Trophoblast cell (in vitro differentiated cells and primary cell): ENCODE data around the gene HTRA3.

ENCODE experiments used
- DNase-seq, 2 donors: peaks; one replicate each; pipeline ENCODE4 v3.0.0-alpha.2; 2016
- H2AFZ ChIP-seq: 2 replicates; pipeline ENCODE4 v1.6.1; 2013; ENCODE audit warnings: low read length, moderate library complexity, mild to moderate bottlenecking; ENCODE audit not compliant: insufficient read depth, poor library complexity
- H2AK5ac ChIP-seq: 2 replicates; pipeline ENCODE4 v1.6.1; 2013; ENCODE audit warnings: mild to moderate bottlenecking, low read length
- H2BK120ac ChIP-seq: 2 replicates; pipeline ENCODE4 v1.6.1; 2013; ENCODE audit warnings: low read length, mild to moderate bottlenecking, moderate library complexity; ENCODE audit not compliant: insufficient read depth, poor library complexity
- H2BK12ac ChIP-seq: 2 replicates; pipeline ENCODE4 v1.6.1; 2013; ENCODE audit warnings: mild to moderate bottlenecking, low read length, moderate library complexity
- H2BK5ac ChIP-seq: 2 replicates; pipeline ENCODE4 v1.6.1; 2013; ENCODE audit warnings: low read length, low read depth, moderate library complexity, mild to moderate bottlenecking; ENCODE audit not compliant: poor library complexity
- H3K14ac ChIP-seq: 2 replicates; pipeline ENCODE4 v1.6.1; 2013; ENCODE audit warnings: mild to moderate bottlenecking, low read length
- H3K18ac ChIP-seq: 2 replicates; pipeline ENCODE4 v1.6.1; 2013; ENCODE audit warnings: mild to moderate bottlenecking, low read length
- H3K23ac ChIP-seq: 2 replicates; pipeline ENCODE4 v1.6.1; 2013; ENCODE audit warnings: low read length
- H3K27ac ChIP-seq: 2 replicates; pipeline ENCODE4 v1.5.1; 2013; ENCODE audit warnings: low read depth, mild to moderate bottlenecking, inconsistent platforms, low read length, moderate library complexity
- H3K27me3 ChIP-seq: 2 replicates; pipeline ENCODE4 v1.6.1; 2013; ENCODE audit warnings: inconsistent platforms, mild to moderate bottlenecking, low read length, moderate library complexity; ENCODE audit not compliant: insufficient read depth
- H3K36me3 ChIP-seq, 2 experiments: 1 replicate in 1 of 2; 2 replicates in 1 of 2; pipeline ENCODE4 v1.6.1; 2013; ENCODE audit warnings: low read length in 2 of 2, mild to moderate bottlenecking in 2 of 2, moderate library complexity in 1 of 2; ENCODE audit not compliant: insufficient read depth in 2 of 2, control insufficient read depth in 1 of 2
- H3K4ac ChIP-seq: 2 replicates; pipeline ENCODE4 v1.6.1; 2013; ENCODE audit warnings: low read depth, mild to moderate bottlenecking, low read length, moderate library complexity
- H3K4me1 ChIP-seq, 2 experiments: 1 replicate in 1 of 2; 2 replicates in 1 of 2; pipeline ENCODE4 v1.6.1; 2013; ENCODE audit warnings: low read length in 2 of 2, mild to moderate bottlenecking in 2 of 2, moderate library complexity in 1 of 2; ENCODE audit not compliant: insufficient read depth in 2 of 2, control insufficient read depth in 1 of 2
- H3K4me2 ChIP-seq: 2 replicates; pipeline ENCODE4 v1.6.1; 2013; ENCODE audit warnings: inconsistent platforms, mild to moderate bottlenecking, low read length, moderate library complexity
- H3K4me3 ChIP-seq: 2 replicates; pipeline ENCODE4 v1.5.1; 2013; ENCODE audit warnings: mild to moderate bottlenecking, low read depth, low read length, inconsistent platforms
- H3K79me1 ChIP-seq: one replicate; pipeline ENCODE4 v1.6.1; 2013; ENCODE audit warnings: low read length
- H3K79me2 ChIP-seq: 2 replicates; pipeline ENCODE4 v1.6.1; 2013; ENCODE audit warnings: low read length, mild to moderate bottlenecking; ENCODE audit not compliant: control insufficient read depth, insufficient read depth, poor library complexity
- H3K9ac ChIP-seq: 2 replicates; pipeline ENCODE4 v1.6.1; 2013; ENCODE audit warnings: mild to moderate bottlenecking, low read length
- H3K9me3 ChIP-seq: 2 replicates; pipeline ENCODE4 v1.6.1; 2013; ENCODE audit warnings: low read depth, mild to moderate bottlenecking, control low read depth, inconsistent platforms, low read length; ENCODE audit not compliant: insufficient read depth
- H4K12ac ChIP-seq: 2 replicates; pipeline ENCODE4 v1.6.1; 2013; ENCODE audit warnings: low read depth, mild to moderate bottlenecking, low read length, moderate library complexity
- H4K8ac ChIP-seq: 2 replicates; pipeline ENCODE4 v1.6.1; 2013; ENCODE audit warnings: low read depth, mild to moderate bottlenecking, low read length, moderate library complexity
- H4K91ac ChIP-seq: one replicate; pipeline ENCODE4 v1.6.1; 2013; ENCODE audit warnings: low read depth, mild to moderate bottlenecking, low read length, moderate library complexity
- WGBS: extraction: QIAGEN DNeasy Blood & Tissue Kit; methylation state at CpG from one replicate; pipeline ENCODE4 v1.1.7; 2013; ENCODE audit warnings: missing lambda C conversion rate; ENCODE audit not compliant: insufficient read length, insufficient coverage; ENCODE audit errors: extremely low coverage; 5-methylcytosine and 5-hydroxymethylcytosine counted together

HTRA3 gene

GRCh38 chr4:8222609-8223388 is 46.8 kb upstream of the HTRA3 start:
- no peak for DNase-seq
- no CpG with 5 or more reads among the region's 15 CpGs for WGBS
- H3K4me3 ChIP-seq = no peak overlapping the region
- H2BK12ac ChIP-seq = peak overlapping the region; percentile 5
- H2AFZ ChIP-seq = no peak overlapping the region
- peaks cover 16% of the 10 kb centered on the region for H3K79me1 ChIP-seq
- H3K4me1 ChIP-seq = peaks cover 12 to 24% of the 10 kb centered on the region in 2 experiments
- H3K27ac ChIP-seq = no peak overlapping the region
- no peak overlapping the region for H4K8ac ChIP-seq
- no peak overlapping the region for H3K14ac ChIP-seq
- no peak overlapping the region for H4K12ac ChIP-seq
- H2BK5ac ChIP-seq = no peak overlapping the region
- H3K4me2 ChIP-seq = no peak overlapping the region
- no peak overlapping the region for H3K4ac ChIP-seq
- no peak overlapping the region for H2BK120ac ChIP-seq
- H4K91ac ChIP-seq = peak overlapping the region; percentile 4
- H3K36me3 ChIP-seq = peaks cover 24 to 33% of the 10 kb centered on the region in 2 experiments
- no peak overlapping the region for H2AK5ac ChIP-seq
- peaks cover 5% of the 10 kb centered on the region for H3K79me2 ChIP-seq
- no peaks in the 10 kb centered on the region for H3K9me3 ChIP-seq
- no peak overlapping the region for H3K23ac ChIP-seq
- no peaks in the 10 kb centered on the region for H3K27me3 ChIP-seq
- H3K9ac ChIP-seq = no peak overlapping the region
- H3K18ac ChIP-seq = peak overlapping the region; percentile 8

DNA sequence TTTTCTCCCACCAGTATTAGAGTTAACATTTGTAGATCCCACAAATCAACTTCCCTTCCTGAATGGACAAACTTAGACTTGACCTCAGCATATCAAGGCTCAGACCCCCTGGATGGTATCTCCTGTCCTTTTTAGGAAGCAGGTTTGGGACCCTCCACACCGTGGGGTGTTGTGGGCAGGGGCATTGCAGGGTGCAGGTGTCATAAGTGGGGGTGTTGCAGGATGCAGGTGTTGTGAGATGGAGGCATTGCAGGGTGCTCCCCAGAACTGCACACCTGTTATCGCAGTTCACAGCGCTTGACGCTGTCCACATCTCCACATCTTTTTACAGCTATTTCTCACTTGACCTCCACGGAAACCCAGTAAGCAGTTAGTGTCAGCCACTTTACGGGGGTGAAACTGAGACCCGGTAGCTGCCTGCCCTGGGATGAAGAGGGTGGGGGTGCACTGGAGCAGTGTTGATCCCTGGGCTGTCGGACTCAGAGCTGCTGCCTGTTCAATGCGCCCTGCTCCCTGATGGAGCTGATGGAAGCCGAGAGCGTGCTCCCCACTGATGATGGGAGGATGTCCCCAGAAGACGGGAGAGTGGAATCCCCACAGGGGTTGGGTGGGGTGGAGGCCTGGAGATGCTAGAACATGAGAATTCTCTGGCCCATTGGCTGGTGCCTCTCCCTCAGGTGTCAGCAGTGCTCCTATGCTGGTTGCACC is 45.1 kb upstream of the HTRA3 start:
- Histone ChIP-seq H3K4me2 (no peak overlapping the region), H3K27me3 (no peaks in the 10 kb centered on the region), H3K23ac (no peak overlapping the region), H3K4ac (no peak overlapping the region), H2BK12ac (no peak overlapping the region), H3K14ac (no peak overlapping the region), H3K36me3 (peaks cover 34% of the 10 kb centered on the region in 2 experiments), H4K12ac (no peak overlapping the region), H2BK120ac (no peak overlapping the region), H4K91ac (peak overlapping the region; percentile 16), H2AK5ac (no peak overlapping the region), H2BK5ac (no peak overlapping the region), H3K9me3 (no peaks in the 10 kb centered on the region), H3K4me1 (peaks cover 19 to 29% of the 10 kb centered on the region in 2 experiments), H3K27ac (no peak overlapping the region), H4K8ac (no peak overlapping the region), H3K4me3 (no peak overlapping the region), H2AFZ (no peak overlapping the region), H3K9ac (no peak overlapping the region), H3K79me1 (peaks cover 28% of the 10 kb centered on the region), H3K18ac (no peak overlapping the region), H3K79me2 (peaks cover 5% of the 10 kb centered on the region)
- DNase-seq = no peak
- WGBS = no CpG with 5 or more reads among the region's 12 CpGs

- Histone ChIP-seq H3K4ac (peak overlapping the region; percentile 18), H3K18ac (peak overlapping the region; percentile 53), H3K4me3 (peak overlapping the region; percentile 20), H2AK5ac (peak overlapping the region; percentile 33), H4K12ac (peak overlapping the region; percentile 19), H2AFZ (peak overlapping the region; percentile 42), H2BK12ac (peak overlapping the region; percentile 85), H3K9me3 (no peaks in the 10 kb centered on the region), H3K4me2 (no peak overlapping the region), H3K23ac (no peak overlapping the region), H3K14ac (peak overlapping the region; percentile 52), H4K91ac (peak overlapping the region; percentile 95), H2BK120ac (peak overlapping the region; percentile 92), H4K8ac (peak overlapping the region; percentile 74), H3K4me1 (peaks cover 19 to 29% of the 10 kb centered on the region in 2 experiments), H3K36me3 (peaks cover 29 to 33% of the 10 kb centered on the region in 2 experiments), H3K79me1 (peaks cover 28% of the 10 kb centered on the region), H3K9ac (no peak overlapping the region), H3K79me2 (peaks cover 5% of the 10 kb centered on the region), H2BK5ac (peak overlapping the region; percentile 80), H3K27me3 (no peaks in the 10 kb centered on the region), H3K27ac (peak overlapping the region; percentile 63)
- no peak for DNase-seq
- WGBS = no CpG with 5 or more reads among the region's 12 CpGs
These were observed 44.5 kb upstream of the HTRA3 start for GRCh38 chr4:8224975-8225625.

- H3K79me1 ChIP-seq = peaks cover 28% of the 10 kb centered on the region
- peak overlapping the region; percentile 32 for H3K4me2 ChIP-seq
- no peak for DNase-seq
- peak overlapping the region; percentile 74 for H4K8ac ChIP-seq
- peak overlapping the region; percentile 63 for H3K27ac ChIP-seq
- peak overlapping the region; percentile 52 for H3K14ac ChIP-seq
- H3K4ac ChIP-seq = peak overlapping the region; percentile 18
- H2BK120ac ChIP-seq = peak overlapping the region; percentile 92
- H3K27me3 ChIP-seq = no peaks in the 10 kb centered on the region
- peak overlapping the region; percentile 19 for H4K12ac ChIP-seq
- no peak overlapping the region for H3K4me3 ChIP-seq
- H2AFZ ChIP-seq = peak overlapping the region; percentile 42
- no CpG with 5 or more reads among the region's 10 CpGs for WGBS
- H2BK12ac ChIP-seq = peak overlapping the region; percentile 85
- H4K91ac ChIP-seq = peak overlapping the region; percentile 95
- H3K79me2 ChIP-seq = peaks cover 5% of the 10 kb centered on the region
- peaks cover 26 to 29% of the 10 kb centered on the region in 2 experiments for H3K36me3 ChIP-seq
- peaks cover 19 to 29% of the 10 kb centered on the region in 2 experiments for H3K4me1 ChIP-seq
- peak overlapping the region; percentile 31 for H2AK5ac ChIP-seq
- H3K18ac ChIP-seq = peak overlapping the region; percentile 63
- no peak overlapping the region for H3K23ac ChIP-seq
- H3K9me3 ChIP-seq = no peaks in the 10 kb centered on the region
- no peak overlapping the region for H3K9ac ChIP-seq
- H2BK5ac ChIP-seq = peak overlapping the region; percentile 80
These were observed 43.7 kb upstream of the HTRA3 start for GRCh38 chr4:8225706-8226443.
